Stimulated activated effector memory CD8-positive, alpha-beta T cell treated with anti-CD3 and anti-CD28 coated beads, Interleukin-12 subunit alpha, Interleukin-12 subunit beta, amount 100 ng/mL, for 72 hours (primary cell): ENCODE data around the gene UNC13C.

Experiments used
- ATAC-seq: fragments of 150-1000 bp; cut with Tn5 transposase; 2 replicates; pipeline ENCODE4 v1.10.0; 2021
- DNase-seq, 2 donors: peaks; one replicate each; pipeline ENCODE4 v3.0.0; 2021 to 2022; ENCODE audit warnings: low spot score in 2 of 2
- H3K27ac Mint-ChIP-seq: one replicate; pipeline ENCODE4 v1.8.0; 2022; ENCODE audit warnings: mild to moderate bottlenecking, mixed read lengths
- H3K36me3 Mint-ChIP-seq: one replicate; pipeline ENCODE4 v1.8.0; 2022; ENCODE audit warnings: mild to moderate bottlenecking, mixed read lengths
- H3K4me1 Mint-ChIP-seq: one replicate; pipeline ENCODE4 v1.8.0; 2022; ENCODE audit warnings: mixed read lengths
- H3K4me3 Mint-ChIP-seq: one replicate; pipeline ENCODE4 v1.8.0; 2022; ENCODE audit warnings: mild to moderate bottlenecking, mixed read lengths
- H3K9me3 Mint-ChIP-seq: one replicate; pipeline ENCODE4 v1.8.0; 2022; ENCODE audit warnings: mixed read lengths

UNC13C gene

DNA sequence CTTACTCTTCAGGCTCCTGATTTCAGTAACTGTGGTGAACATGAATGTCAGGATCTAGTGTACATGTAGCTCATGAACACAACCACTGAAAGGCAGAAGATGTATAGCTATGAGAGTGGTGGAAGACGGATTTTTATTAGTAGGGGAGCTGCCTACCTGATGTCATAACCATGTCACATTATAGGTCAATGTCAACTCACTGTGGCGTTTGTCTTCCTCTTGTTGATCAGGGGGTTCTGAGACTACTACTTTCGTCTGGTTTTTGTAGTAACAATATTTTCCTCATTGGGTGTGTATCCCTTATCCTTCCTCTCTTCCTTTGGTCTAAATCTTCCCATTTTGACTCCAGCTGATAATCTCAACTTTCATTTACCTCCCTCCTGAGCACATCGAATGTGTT, 7.3 kb downstream of the UNC13C start:
- no peak for ATAC-seq
- H3K4me1 Mint-ChIP-seq: no peaks in the 10 kb centered on the region
- H3K4me3 Mint-ChIP-seq: no peak overlapping the region
- no peaks in the 10 kb centered on the region for H3K9me3 Mint-ChIP-seq
- DNase-seq: no peak
- H3K36me3 Mint-ChIP-seq: no peaks in the 10 kb centered on the region
- H3K27ac Mint-ChIP-seq: no peak overlapping the region

DNA sequence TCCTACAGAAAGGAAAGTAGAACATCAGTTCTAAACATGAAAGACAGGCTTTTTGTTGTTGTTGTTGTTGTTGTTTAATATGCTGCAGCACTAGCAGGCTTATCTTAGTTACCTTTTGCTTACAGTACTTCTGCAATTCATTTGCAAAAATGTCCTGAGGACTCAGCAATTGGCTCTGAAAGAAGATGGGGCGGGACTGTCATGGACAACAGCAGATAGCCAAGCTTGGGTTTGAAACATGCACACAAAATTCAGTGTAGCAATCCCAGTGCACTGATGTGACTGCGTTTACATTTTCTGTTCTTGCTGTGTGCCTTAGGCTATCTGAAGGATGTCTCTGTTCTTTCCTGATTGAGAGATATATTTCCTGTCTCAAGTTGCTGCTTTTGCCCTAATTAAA, 9.2 kb downstream of the UNC13C start:
- DNase-seq (no peak), ATAC-seq (no peak)
- H3K4me1 Mint-ChIP-seq: no peaks in the 10 kb centered on the region
- H3K36me3 Mint-ChIP-seq: no peaks in the 10 kb centered on the region
- no peak overlapping the region for H3K4me3 Mint-ChIP-seq
- H3K9me3 Mint-ChIP-seq: peaks cover 4% of the 10 kb centered on the region
- no peak overlapping the region for H3K27ac Mint-ChIP-seq

DNA sequence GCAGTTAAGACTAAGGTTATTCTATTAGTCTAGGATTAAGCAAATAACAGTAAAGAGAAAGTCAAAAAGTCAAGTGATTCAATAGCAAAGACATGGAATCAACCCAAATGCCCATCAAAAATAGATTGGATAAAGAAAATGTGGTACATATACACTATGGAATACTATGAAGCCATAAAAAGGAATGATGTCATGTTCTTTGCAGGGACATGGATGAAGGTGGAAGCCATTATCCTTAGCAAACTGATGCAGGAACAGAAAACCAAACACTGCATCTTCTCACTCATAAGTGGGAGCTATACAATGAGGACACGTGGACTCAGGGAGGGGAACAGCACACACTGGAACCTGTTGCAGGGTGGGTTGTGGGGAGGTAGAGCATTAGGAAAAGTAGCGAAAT, 29.0 kb downstream of the UNC13C start:
- Mint-ChIP-seq H3K4me1 (no peaks in the 10 kb centered on the region), H3K4me3 (no peak overlapping the region), H3K27ac (no peak overlapping the region), H3K36me3 (no peaks in the 10 kb centered on the region), H3K9me3 (peaks cover 5% of the 10 kb centered on the region)
- no peak for ATAC-seq
- DNase-seq: no peak

- Mint-ChIP-seq H3K27ac (no peak overlapping the region), H3K9me3 (no peaks in the 10 kb centered on the region), H3K36me3 (no peaks in the 10 kb centered on the region), H3K4me3 (no peak overlapping the region), H3K4me1 (no peaks in the 10 kb centered on the region)
- ATAC-seq (no peak), DNase-seq (no peak)
Observed at GRCh38 chr15:54011656-54012055, 33.4 kb downstream of the UNC13C start.

DNA sequence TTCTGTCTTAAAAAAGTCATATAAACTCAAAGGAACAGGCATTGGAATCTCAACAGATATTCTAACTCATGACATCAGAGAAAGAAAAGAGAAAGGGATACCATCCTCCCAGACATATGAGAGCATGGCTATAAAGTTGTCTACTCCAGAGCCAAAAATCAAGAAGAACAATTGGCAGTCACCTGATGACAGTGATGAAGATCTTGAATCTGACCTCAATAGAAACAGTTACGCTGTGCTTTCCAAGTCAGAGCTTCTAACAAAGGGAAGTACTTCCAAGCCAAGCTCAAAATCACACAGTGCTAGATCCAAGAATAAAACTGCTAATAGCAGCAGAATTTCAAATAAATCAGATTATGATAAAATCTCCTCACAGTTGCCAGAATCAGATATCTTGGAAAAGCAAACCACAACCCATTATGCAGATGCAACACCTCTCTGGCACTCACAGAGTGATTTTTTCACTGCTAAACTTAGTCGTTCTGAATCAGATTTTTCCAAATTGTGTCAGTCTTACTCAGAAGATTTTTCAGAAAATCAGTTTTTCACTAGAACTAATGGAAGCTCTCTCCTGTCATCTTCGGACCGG, 35.9 kb downstream of the UNC13C start:
- Mint-ChIP-seq H3K27ac (no peak overlapping the region), H3K36me3 (no peaks in the 10 kb centered on the region), H3K4me3 (no peak overlapping the region), H3K9me3 (no peaks in the 10 kb centered on the region), H3K4me1 (no peaks in the 10 kb centered on the region)
- no peak for DNase-seq
- no peak for ATAC-seq

DNA sequence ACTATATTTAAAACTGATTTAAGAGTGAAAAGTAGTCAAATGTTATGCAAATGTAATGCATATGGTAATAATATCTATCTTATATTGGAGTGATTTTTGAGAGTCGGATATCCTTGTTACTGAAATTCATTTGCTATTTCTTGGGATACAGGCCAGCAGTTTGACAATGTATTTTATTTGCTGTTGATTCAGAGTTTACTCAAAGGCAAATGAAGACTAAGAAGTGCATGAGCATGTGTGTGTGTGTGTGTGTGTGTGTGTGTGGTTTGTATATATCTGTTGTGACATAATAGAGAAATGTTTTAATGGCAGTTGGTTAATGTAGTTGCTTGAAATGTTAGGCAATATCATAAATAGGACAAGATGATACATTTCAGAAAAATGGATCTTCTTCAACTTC, 39.0 kb downstream of the UNC13C start:
- no peaks in the 10 kb centered on the region for H3K36me3 Mint-ChIP-seq
- no peaks in the 10 kb centered on the region for H3K4me1 Mint-ChIP-seq
- H3K9me3 Mint-ChIP-seq: no peaks in the 10 kb centered on the region
- no peak overlapping the region for H3K4me3 Mint-ChIP-seq
- ATAC-seq: no peak
- H3K27ac Mint-ChIP-seq: no peak overlapping the region
- no peak for DNase-seq

DNA sequence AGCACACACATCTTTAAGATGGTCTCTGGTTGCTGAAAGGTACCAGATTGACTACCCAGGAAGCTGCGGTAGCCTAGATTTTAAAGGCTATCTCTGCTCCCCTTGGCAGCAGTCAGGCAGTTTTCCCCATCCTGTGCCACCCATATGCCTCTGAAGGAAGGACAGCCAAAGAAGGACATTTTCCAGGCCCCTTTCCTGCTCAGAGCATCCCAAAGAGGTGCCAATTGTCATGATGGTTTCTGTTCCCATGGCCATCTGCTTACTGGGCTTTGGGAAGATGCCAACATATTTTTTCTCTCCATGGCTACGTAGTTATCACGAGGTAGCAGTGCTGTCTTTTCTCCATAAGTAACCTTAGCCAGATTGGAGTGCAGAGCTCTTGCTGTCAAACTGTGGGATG, 39.7 kb downstream of the UNC13C start:
- Mint-ChIP-seq H3K27ac (no peak overlapping the region), H3K9me3 (peaks cover 5% of the 10 kb centered on the region), H3K36me3 (no peaks in the 10 kb centered on the region), H3K4me3 (no peak overlapping the region), H3K4me1 (no peaks in the 10 kb centered on the region)
- DNase-seq: no peak
- ATAC-seq: no peak

DNA sequence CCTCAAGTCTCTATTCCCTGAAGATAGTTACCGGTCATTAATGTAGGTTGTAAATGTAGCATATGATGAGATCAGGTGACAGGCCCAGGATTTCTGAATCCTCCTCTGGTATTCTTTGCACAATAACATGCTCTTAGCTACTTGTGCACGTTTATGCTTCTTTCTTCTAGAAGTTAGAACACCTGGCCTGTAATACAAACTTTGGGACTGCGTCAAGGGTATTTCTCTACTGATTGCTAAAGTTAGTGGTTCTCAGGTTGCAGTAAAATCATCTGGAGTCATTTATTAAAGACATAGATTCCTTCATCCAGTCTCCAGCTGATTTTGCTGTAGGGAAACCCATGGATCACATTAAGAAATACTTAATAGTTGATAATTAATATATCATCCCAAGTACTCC, 48.0 kb downstream of the UNC13C start:
- no peaks in the 10 kb centered on the region for H3K36me3 Mint-ChIP-seq
- peaks cover 11% of the 10 kb centered on the region for H3K9me3 Mint-ChIP-seq
- ATAC-seq (no peak), DNase-seq (no peak)
- H3K27ac Mint-ChIP-seq: no peak overlapping the region
- no peak overlapping the region for H3K4me3 Mint-ChIP-seq
- H3K4me1 Mint-ChIP-seq: no peaks in the 10 kb centered on the region

- Mint-ChIP-seq H3K27ac (no peak overlapping the region), H3K9me3 (peaks cover 11% of the 10 kb centered on the region), H3K36me3 (no peaks in the 10 kb centered on the region), H3K4me1 (no peaks in the 10 kb centered on the region), H3K4me3 (no peak overlapping the region)
- no peak for DNase-seq
- ATAC-seq: no peak
Observed at GRCh38 chr15:54026891-54027290, 48.6 kb downstream of the UNC13C start.

DNA sequence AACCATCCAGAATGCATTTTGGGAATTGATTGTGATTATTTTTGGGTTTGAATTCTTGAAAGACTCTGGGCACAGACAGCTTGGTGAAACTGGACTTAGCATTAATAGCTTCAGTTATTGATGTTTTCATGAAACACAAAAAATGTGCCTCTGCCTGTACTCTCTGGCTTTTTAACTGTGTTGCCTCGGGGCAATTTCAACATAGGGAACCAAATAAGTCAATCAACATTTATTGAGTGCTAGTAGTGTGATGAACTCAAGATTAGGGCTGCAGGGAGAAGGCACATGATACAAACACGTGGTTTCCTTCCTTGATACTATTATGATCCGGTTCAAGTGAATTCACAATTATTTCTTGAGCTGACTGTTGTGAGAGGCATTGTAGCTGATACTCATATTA, 50.8 kb downstream of the UNC13C start:
- peaks cover 4% of the 10 kb centered on the region for H3K9me3 Mint-ChIP-seq
- H3K36me3 Mint-ChIP-seq: no peaks in the 10 kb centered on the region
- no peak for ATAC-seq
- H3K4me3 Mint-ChIP-seq: no peak overlapping the region
- no peak for DNase-seq
- no peaks in the 10 kb centered on the region for H3K4me1 Mint-ChIP-seq
- H3K27ac Mint-ChIP-seq: no peak overlapping the region

GRCh38 chr15:54032066-54032465, 53.8 kb downstream of the UNC13C start:
- ATAC-seq: no peak
- H3K27ac Mint-ChIP-seq: no peak overlapping the region
- no peaks in the 10 kb centered on the region for H3K4me1 Mint-ChIP-seq
- H3K4me3 Mint-ChIP-seq: no peak overlapping the region
- H3K36me3 Mint-ChIP-seq: no peaks in the 10 kb centered on the region
- DNase-seq: no peak
- H3K9me3 Mint-ChIP-seq: peaks cover 4% of the 10 kb centered on the region

DNA sequence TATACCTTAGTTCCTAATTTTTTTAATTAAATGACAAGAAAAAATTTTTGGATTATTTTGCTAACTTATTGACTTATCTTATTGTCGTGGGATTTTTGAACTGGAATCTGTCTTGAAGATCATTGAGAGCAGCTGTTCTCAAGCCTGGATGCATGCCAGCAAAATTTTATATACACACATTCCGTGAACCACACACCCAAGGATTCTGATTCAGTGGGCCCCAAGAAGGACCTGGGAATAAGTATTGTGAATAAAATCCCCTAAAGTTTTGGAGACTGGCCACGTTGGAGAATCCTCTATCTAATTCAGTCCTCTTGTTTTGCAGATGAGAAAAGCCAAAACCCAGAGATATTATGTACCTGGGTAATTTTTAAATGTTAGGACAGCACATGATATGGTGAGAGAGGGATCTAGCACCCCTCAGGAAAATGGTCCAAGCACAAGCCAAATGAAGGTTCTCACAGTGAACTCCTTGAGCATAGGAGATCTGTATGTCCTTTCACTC, 55.2 kb downstream of the UNC13C start:
- ATAC-seq (no peak), DNase-seq (no peak)
- no peak overlapping the region for H3K27ac Mint-ChIP-seq
- no peaks in the 10 kb centered on the region for H3K36me3 Mint-ChIP-seq
- no peak overlapping the region for H3K4me3 Mint-ChIP-seq
- peaks cover 4% of the 10 kb centered on the region for H3K9me3 Mint-ChIP-seq
- no peaks in the 10 kb centered on the region for H3K4me1 Mint-ChIP-seq

- H3K36me3 Mint-ChIP-seq: no peaks in the 10 kb centered on the region
- H3K4me1 Mint-ChIP-seq: no peaks in the 10 kb centered on the region
- DNase-seq (no peak), ATAC-seq (no peak)
- H3K4me3 Mint-ChIP-seq: no peak overlapping the region
- H3K9me3 Mint-ChIP-seq: peaks cover 4% of the 10 kb centered on the region
- no peak overlapping the region for H3K27ac Mint-ChIP-seq
Observed at GRCh38 chr15:54033869-54034458, 55.7 kb downstream of the UNC13C start.

- Mint-ChIP-seq H3K4me1 (no peaks in the 10 kb centered on the region), H3K9me3 (no peaks in the 10 kb centered on the region), H3K36me3 (no peaks in the 10 kb centered on the region), H3K27ac (no peak overlapping the region), H3K4me3 (no peak overlapping the region)
- DNase-seq (no peak), ATAC-seq (no peak)
Observed at GRCh38 chr15:54035616-54036015, 57.4 kb downstream of the UNC13C start.

- no peak for ATAC-seq
Observed at GRCh38 chr15:54045397-54045796, 67.2 kb downstream of the UNC13C start.

GRCh38 chr15:54046093-54046492, 67.9 kb downstream of the UNC13C start:
- H3K36me3 Mint-ChIP-seq: no peaks in the 10 kb centered on the region
- no peak for DNase-seq

More at GRCh38 chr15:54045397-54045796, 67.2 kb downstream of the UNC13C start:
- DNase-seq: no peak
- H3K4me3 Mint-ChIP-seq: no peak overlapping the region
- H3K4me1 Mint-ChIP-seq: no peaks in the 10 kb centered on the region
- no peaks in the 10 kb centered on the region for H3K36me3 Mint-ChIP-seq
- peaks cover 2% of the 10 kb centered on the region for H3K9me3 Mint-ChIP-seq
- H3K27ac Mint-ChIP-seq: no peak overlapping the region

More at GRCh38 chr15:54046093-54046492, 67.9 kb downstream of the UNC13C start:
- no peak overlapping the region for H3K27ac Mint-ChIP-seq
- H3K4me3 Mint-ChIP-seq: no peak overlapping the region
- no peak for ATAC-seq
- peaks cover 2% of the 10 kb centered on the region for H3K9me3 Mint-ChIP-seq
- H3K4me1 Mint-ChIP-seq: no peaks in the 10 kb centered on the region
